ENCODE data around the gene SDK1. TPM values are rescaled to one million over a fixed set of nuclear protein-coding genes. Genes with fewer than 3 reads are reported as not detected.

The SDK1 gene
- total RNA-seq, 4 donors from 2014 or later, result 1.3 to 5.0 (median 2.0) TPM

DNA sequence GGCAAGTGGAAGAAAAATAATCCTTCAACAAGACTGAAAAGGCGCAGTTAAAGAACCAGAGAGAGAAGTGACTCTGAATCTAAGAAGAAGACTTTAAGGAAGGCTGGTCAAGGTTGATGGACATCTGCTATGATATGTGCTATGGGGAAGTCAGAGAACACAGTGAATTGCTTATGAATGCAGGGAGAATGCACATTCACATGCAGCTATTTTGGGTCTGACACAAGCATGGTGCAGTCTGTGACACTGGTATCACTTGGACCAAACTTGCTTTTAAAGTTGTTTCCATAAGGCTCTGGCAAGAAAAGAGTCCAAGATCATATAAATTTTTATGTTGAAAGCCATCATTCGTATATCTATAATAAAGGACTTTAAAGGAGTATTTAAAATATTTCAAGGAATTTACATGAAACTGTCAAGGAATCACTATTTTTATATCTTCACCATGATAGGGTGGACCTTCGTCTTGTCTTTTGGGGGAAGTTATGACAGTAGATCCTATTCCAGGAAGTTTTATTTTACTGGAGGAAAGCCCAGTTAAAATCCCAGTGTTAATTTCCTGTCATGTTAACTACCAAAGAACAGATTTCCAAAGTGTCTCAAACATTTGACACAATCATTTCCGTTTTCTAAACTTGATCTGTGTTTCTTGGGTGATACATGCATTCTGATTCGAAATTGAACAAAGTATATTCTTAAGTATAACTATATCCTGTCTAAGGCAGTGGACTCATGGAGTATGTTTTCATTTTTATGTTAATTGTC, 239.6 kb downstream of the SDK1 start:
- Histone ChIP-seq H3K27ac (no peak overlapping the region), H3K27me3 (no peaks in the 10 kb centered on the region), H3K36me3 (no peaks in the 10 kb centered on the region), H3K9me3 (no peaks in the 10 kb centered on the region), H3K4me3 (replicated peaks in 1 of 3) (no peak overlapping the region), H3K4me1 (no peaks in the 10 kb centered on the region)
- TF ChIP-seq POLR2A (IDR thresholded peaks at IDR 0.05), result no peak
- TF ChIP-seq, protein P1, sequence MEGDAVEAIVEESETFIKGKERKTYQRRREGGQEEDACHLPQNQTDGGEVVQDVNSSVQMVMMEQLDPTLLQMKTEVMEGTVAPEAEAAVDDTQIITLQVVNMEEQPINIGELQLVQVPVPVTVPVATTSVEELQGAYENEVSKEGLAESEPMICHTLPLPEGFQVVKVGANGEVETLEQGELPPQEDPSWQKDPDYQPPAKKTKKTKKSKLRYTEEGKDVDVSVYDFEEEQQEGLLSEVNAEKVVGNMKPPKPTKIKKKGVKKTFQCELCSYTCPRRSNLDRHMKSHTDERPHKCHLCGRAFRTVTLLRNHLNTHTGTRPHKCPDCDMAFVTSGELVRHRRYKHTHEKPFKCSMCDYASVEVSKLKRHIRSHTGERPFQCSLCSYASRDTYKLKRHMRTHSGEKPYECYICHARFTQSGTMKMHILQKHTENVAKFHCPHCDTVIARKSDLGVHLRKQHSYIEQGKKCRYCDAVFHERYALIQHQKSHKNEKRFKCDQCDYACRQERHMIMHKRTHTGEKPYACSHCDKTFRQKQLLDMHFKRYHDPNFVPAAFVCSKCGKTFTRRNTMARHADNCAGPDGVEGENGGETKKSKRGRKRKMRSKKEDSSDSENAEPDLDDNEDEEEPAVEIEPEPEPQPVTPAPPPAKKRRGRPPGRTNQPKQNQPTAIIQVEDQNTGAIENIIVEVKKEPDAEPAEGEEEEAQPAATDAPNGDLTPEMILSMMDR (IDR thresholded peaks at IDR 0.05), result no peak
- DNase-seq, result no peak
- intact Hi-C loops (cut with DNase I), result no loop called here
- 73 to 77% methylated on average over 5 of the region's 5 CpGs for WGBS, 2 donors

DNA sequence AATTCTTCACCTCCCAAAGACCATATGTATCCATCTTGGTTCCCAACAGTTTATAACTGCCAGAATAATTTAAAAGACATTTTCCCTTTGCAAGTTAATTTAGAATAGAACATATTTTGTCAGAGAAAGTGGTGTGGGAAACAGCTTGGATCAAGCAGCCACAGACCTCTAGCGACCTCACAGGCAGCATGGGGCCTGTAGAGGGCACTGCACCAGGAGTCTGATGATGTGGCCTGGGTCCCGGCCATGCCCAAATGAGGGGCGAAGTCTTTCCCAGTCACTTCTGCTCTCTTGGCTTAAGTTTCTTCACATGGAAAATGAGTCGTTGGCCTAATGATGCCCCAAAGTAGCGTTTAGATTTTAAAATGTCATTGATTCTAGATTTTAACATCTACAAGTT, 243.2 kb downstream of the SDK1 start:
- no peak overlapping the region for H3K4me3 ChIP-seq (replicated peaks in 1 of 3)
- H3K27ac ChIP-seq, result no peak overlapping the region
- H3K4me1 ChIP-seq, result no peaks in the 10 kb centered on the region
- no peaks in the 10 kb centered on the region for H3K36me3 ChIP-seq
- TF ChIP-seq, protein P1 (IDR thresholded peaks at IDR 0.05), result no peak
- TF ChIP-seq POLR2A (IDR thresholded peaks at IDR 0.05), result no peak
- intact Hi-C loops (cut with DNase I), result no loop called here
- no peaks in the 10 kb centered on the region for H3K9me3 ChIP-seq
- 48 to 74% methylated on average over 5 of the region's 5 CpGs for WGBS, 2 donors
- DNase-seq, result no peak
- no peaks in the 10 kb centered on the region for H3K27me3 ChIP-seq

DNA sequence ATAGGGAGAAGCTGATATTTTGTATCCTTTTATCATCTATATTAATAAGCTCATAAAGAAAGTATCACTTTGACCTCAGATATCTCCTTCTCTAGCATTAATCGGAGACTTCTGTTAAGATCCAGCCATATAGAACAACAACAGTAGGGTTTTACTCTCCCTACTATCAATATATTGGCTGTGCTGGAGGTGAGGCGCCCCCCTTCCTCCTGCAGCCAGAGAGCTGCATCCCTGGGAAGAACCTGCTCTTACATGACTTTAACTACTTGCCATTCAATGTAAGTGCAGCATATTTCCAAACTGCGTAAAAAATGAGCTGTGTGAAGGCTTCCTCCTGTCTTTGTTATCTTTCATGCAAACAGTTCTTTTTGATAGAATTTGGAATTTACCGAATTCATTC, 247.8 kb downstream of the SDK1 start:
- no peaks in the 10 kb centered on the region for H3K4me1 ChIP-seq
- TF ChIP-seq, protein P1 (IDR thresholded peaks at IDR 0.05), result no peak
- TF ChIP-seq POLR2A (IDR thresholded peaks at IDR 0.05), result no peak
- no peaks in the 10 kb centered on the region for H3K27me3 ChIP-seq
- H3K27ac ChIP-seq, result no peak overlapping the region
- WGBS, 2 donors, result 68 to 74% methylated on average over 4 of the region's 4 CpGs
- no peak overlapping the region for H3K4me3 ChIP-seq (replicated peaks in 1 of 3)
- DNase-seq, result no peak
- no peaks in the 10 kb centered on the region for H3K36me3 ChIP-seq
- intact Hi-C loops (cut with DNase I), result no loop called here
- no peaks in the 10 kb centered on the region for H3K9me3 ChIP-seq

DNA sequence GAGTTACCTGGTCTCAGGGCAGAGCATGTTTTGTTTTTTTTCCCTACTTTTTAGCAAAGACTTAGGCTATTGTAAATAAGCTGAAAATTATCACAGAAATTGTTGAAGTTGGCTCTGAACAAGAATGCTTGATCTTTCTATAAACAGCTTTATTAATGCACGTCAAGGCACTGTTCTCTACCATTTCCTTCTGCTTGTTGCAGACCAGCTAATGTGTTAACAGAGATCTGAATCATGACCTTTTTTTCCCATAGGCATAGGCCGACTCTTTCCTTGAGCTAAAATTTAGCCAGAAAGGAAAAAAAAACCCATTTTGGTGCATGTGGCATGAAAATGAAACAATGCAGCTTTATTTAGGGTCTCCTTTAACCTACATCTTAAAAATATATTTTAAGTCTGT, 248.5 kb downstream of the SDK1 start:
- DNase-seq, result no peak
- no peak overlapping the region for H3K4me3 ChIP-seq (replicated peaks in 1 of 3)
- H3K36me3 ChIP-seq, result no peaks in the 10 kb centered on the region
- intact Hi-C loops (cut with DNase I), result no loop called here
- H3K4me1 ChIP-seq, result no peaks in the 10 kb centered on the region
- no peaks in the 10 kb centered on the region for H3K27me3 ChIP-seq
- H3K27ac ChIP-seq, result no peak overlapping the region
- TF ChIP-seq, protein P1 (IDR thresholded peaks at IDR 0.05), result no peak
- TF ChIP-seq POLR2A (IDR thresholded peaks at IDR 0.05), result no peak
- no peaks in the 10 kb centered on the region for H3K9me3 ChIP-seq
- 62 to 75% methylated on average over 2 of the region's 2 CpGs for WGBS, 2 donors

DNA sequence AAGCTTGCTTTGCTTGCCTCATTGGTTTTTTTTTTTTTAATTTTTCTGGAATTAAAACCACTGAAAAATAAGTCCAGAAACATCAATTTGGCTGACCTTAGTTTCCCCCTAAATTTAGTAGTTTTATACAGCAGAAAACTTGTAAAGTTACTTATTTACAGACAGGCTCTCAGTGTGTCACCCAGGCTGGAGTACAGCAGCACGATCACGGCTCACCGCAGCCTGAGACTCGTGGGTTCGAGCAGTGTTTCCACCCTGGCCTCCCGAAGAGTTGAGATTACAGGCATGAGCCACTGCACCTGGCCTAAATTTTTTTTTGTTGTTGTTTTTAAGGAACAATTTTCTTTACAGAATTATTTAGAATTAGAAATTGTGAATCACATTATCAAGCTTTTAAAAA, 250.5 kb downstream of the SDK1 start:
- no peak overlapping the region for H3K27ac ChIP-seq
- TF ChIP-seq POLR2A (IDR thresholded peaks at IDR 0.05), result no peak
- TF ChIP-seq, protein P1 (IDR thresholded peaks at IDR 0.05), result no peak
- no peaks in the 10 kb centered on the region for H3K36me3 ChIP-seq
- H3K4me3 ChIP-seq (replicated peaks in 1 of 3), result no peak overlapping the region
- no peak for DNase-seq
- no peaks in the 10 kb centered on the region for H3K9me3 ChIP-seq
- WGBS, 2 donors, result 82 to 93% methylated on average over 6 of the region's 6 CpGs
- H3K4me1 ChIP-seq, result no peaks in the 10 kb centered on the region
- intact Hi-C loops (cut with DNase I), result no loop called here
- H3K27me3 ChIP-seq, result no peaks in the 10 kb centered on the region
